WI38 (cell line): ENCODE measurements around the gene PRADC1.

Source experiments
- H3K4me3 ChIP-seq: 2 replicates; pipeline ENCODE4 v1.5.1; 2011; ENCODE audit warnings: low read depth, mild to moderate bottlenecking, control low read depth, low read length
- CTCF ChIP-seq: IDR thresholded peaks from 2 replicates; pipeline ENCODE4 v1.5.1; 2012; ENCODE audit warnings: low read depth, mild to moderate bottlenecking, control low read depth, low read length

PRADC1 gene

GRCh38 chr2:73268366-73268829 lies 35.4 kb upstream of the PRADC1 start:
- no peak for TF ChIP-seq CTCF
- H3K4me3 ChIP-seq = no peak overlapping the region

- no peak overlapping the region for H3K4me3 ChIP-seq
- no peak for TF ChIP-seq CTCF
These were observed 34.0 kb upstream of the PRADC1 start for GRCh38 chr2:73267008-73267407.

- H3K4me3 ChIP-seq = no peak overlapping the region
- TF ChIP-seq CTCF = no peak
These were observed 33.2 kb upstream of the PRADC1 start for GRCh38 chr2:73266061-73266901.

- no peak for TF ChIP-seq CTCF
- H3K4me3 ChIP-seq = no peak overlapping the region
These were observed 32.4 kb upstream of the PRADC1 start for GRCh38 chr2:73265298-73266060.

GRCh38 chr2:73264783-73265182 lies 31.7 kb upstream of the PRADC1 start:
- no peak overlapping the region for H3K4me3 ChIP-seq
- no peak for TF ChIP-seq CTCF

- TF ChIP-seq CTCF = no peak
These were observed 31.2 kb upstream of the PRADC1 start for GRCh38 chr2:73264332-73264606.

More at GRCh38 chr2:73264332-73264606, 31.2 kb upstream of the PRADC1 start:
- no peak overlapping the region for H3K4me3 ChIP-seq
